Loucy (cell line): Measurements from ENCODE around the gene ZNF268.

Experiments
- H2AFZ ChIP-seq: fragments of 200-600 bp; sonication (generic); 2 replicates; pipeline ENCODE4 v1.6.0; 2016; ENCODE audit warnings: antibody characterized with exemption, mild to moderate bottlenecking, low read length, moderate library complexity
- H3F3A ChIP-seq: fragments of 200-600 bp; 2 replicates; pipeline ENCODE4 v1.6.0; 2016; ENCODE audit warnings: antibody characterized with exemption, low read depth, mild to moderate bottlenecking
- H3K27me3 ChIP-seq: fragments of 200-600 bp; sonication (generic); 2 replicates; pipeline ENCODE4 v1.6.1; 2014; ENCODE audit warnings: low read length, mild to moderate bottlenecking; ENCODE audit not compliant: insufficient read depth, poor library complexity, severe bottlenecking
- H3K36me3 ChIP-seq: fragments of 200-600 bp; sonication (generic); 2 replicates; pipeline ENCODE4 v1.6.1; 2016; ENCODE audit warnings: low read length; ENCODE audit not compliant: insufficient read depth
- H3K4me1 ChIP-seq: fragments of 200-600 bp; sonication (generic); 2 replicates; pipeline ENCODE4 v1.5.1; 2014; ENCODE audit warnings: low read length, mild to moderate bottlenecking; ENCODE audit not compliant: insufficient read depth, poor library complexity, severe bottlenecking
- H3K4me2 ChIP-seq: fragments of 200-600 bp; sonication (generic); 2 replicates; pipeline ENCODE4 v1.6.0; 2014; ENCODE audit warnings: antibody characterized with exemption, low read length, low read depth, mild to moderate bottlenecking; ENCODE audit not compliant: poor library complexity, severe bottlenecking
- H3K4me3 ChIP-seq: fragments of 200-600 bp; sonication (generic); 2 replicates; pipeline ENCODE4 v1.5.1; 2014; ENCODE audit warnings: low read length, mild to moderate bottlenecking, mixed read lengths; ENCODE audit not compliant: poor library complexity, severe bottlenecking
- H3K79me2 ChIP-seq: fragments of 200-600 bp; sonication (generic); 2 replicates; pipeline ENCODE4 v1.6.1; 2014; ENCODE audit warnings: low read length; ENCODE audit not compliant: insufficient read depth
- H3K9ac ChIP-seq: fragments of 200-600 bp; sonication (generic); 2 replicates; pipeline ENCODE4 v1.6.0; 2014; ENCODE audit warnings: mild to moderate bottlenecking, low read depth, low read length, moderate library complexity; ENCODE audit not compliant: poor library complexity, severe bottlenecking
- H3K9me2 ChIP-seq: fragments of 200-600 bp; sonication (generic); replicated peaks from 2 replicates; pipeline ENCODE4 v1.6.1; 2016; ENCODE audit warnings: low read depth, low read length, mixed read lengths
- H3K9me3 ChIP-seq: fragments of 200-600 bp; sonication (generic); 2 replicates; pipeline ENCODE4 v1.6.1; 2014; ENCODE audit warnings: mild to moderate bottlenecking, antibody characterized with exemption, low read length, low read depth; ENCODE audit not compliant: insufficient read depth
- H4K20me1 ChIP-seq: fragments of 200-600 bp; sonication (generic); 2 replicates; pipeline ENCODE4 v1.6.0; 2014; ENCODE audit warnings: antibody characterized with exemption, low read length, mild to moderate bottlenecking; ENCODE audit not compliant: insufficient read depth, poor library complexity, severe bottlenecking
- CTCF ChIP-seq: fragments of 200-600 bp; sonication (generic); conservative IDR thresholded peaks from 2 replicates; pipeline ENCODE4 v1.5.1; 2014; ENCODE audit warnings: mild to moderate bottlenecking, antibody characterized with exemption, low read length
- EZH2phosphoT487 ChIP-seq: fragments of 200-600 bp; IDR thresholded peaks from 2 replicates; pipeline ENCODE4 v1.6.1; 2018; ENCODE audit warnings: antibody characterized with exemption, mild to moderate bottlenecking, moderate library complexity, borderline replicate concordance

The ZNF268 gene

GRCh38 chr12:133215724-133216123 is 34.4 kb downstream of the ZNF268 start:
- H3K4me1 ChIP-seq, result no peaks in the 10 kb centered on the region
- H3K27me3 ChIP-seq, result no peaks in the 10 kb centered on the region
- peaks cover 62% of the 10 kb centered on the region for H3K9me3 ChIP-seq
- no peaks in the 10 kb centered on the region for H3F3A ChIP-seq
- no peak overlapping the region for H3K9ac ChIP-seq
- no peak overlapping the region for H2AFZ ChIP-seq
- no peak overlapping the region for H3K4me2 ChIP-seq
- no peaks in the 10 kb centered on the region for H4K20me1 ChIP-seq
- H3K4me3 ChIP-seq, result no peak overlapping the region
- no peaks in the 10 kb centered on the region for H3K9me2 ChIP-seq
- H3K36me3 ChIP-seq, result no peaks in the 10 kb centered on the region
- no peak for TF ChIP-seq CTCF
- no peak for TF ChIP-seq EZH2phosphoT487
- no peaks in the 10 kb centered on the region for H3K79me2 ChIP-seq

GRCh38 chr12:133217219-133217618 is 35.9 kb downstream of the ZNF268 start:
- Histone ChIP-seq H3K9me3 (peaks cover 62% of the 10 kb centered on the region), H4K20me1 (no peaks in the 10 kb centered on the region), H3K4me2 (no peak overlapping the region), H3K9me2 (no peaks in the 10 kb centered on the region), H3K79me2 (no peaks in the 10 kb centered on the region), H3K9ac (no peak overlapping the region), H2AFZ (no peak overlapping the region), H3F3A (no peaks in the 10 kb centered on the region), H3K27me3 (no peaks in the 10 kb centered on the region), H3K36me3 (no peaks in the 10 kb centered on the region), H3K4me3 (no peak overlapping the region), H3K4me1 (no peaks in the 10 kb centered on the region)
- no peak for TF ChIP-seq CTCF
- no peak for TF ChIP-seq EZH2phosphoT487

GRCh38 chr12:133220521-133220920 is 39.2 kb downstream of the ZNF268 start:
- H3K36me3 ChIP-seq, result no peaks in the 10 kb centered on the region
- no peak for TF ChIP-seq EZH2phosphoT487
- no peaks in the 10 kb centered on the region for H3K79me2 ChIP-seq
- no peaks in the 10 kb centered on the region for H4K20me1 ChIP-seq
- H3K4me3 ChIP-seq, result no peak overlapping the region
- no peaks in the 10 kb centered on the region for H3F3A ChIP-seq
- no peaks in the 10 kb centered on the region for H3K4me1 ChIP-seq
- H2AFZ ChIP-seq, result no peak overlapping the region
- H3K9me2 ChIP-seq, result no peaks in the 10 kb centered on the region
- peaks cover 51% of the 10 kb centered on the region; the same call in 1 of the 2 replicates for H3K9me3 ChIP-seq
- H3K9ac ChIP-seq, result no peak overlapping the region
- H3K27me3 ChIP-seq, result no peaks in the 10 kb centered on the region
- H3K4me2 ChIP-seq, result no peak overlapping the region

GRCh38 chr12:133221241-133221640 is 39.9 kb downstream of the ZNF268 start:
- TF ChIP-seq CTCF, result no peak
- Histone ChIP-seq H3F3A (no peaks in the 10 kb centered on the region), H3K9ac (no peak overlapping the region), H3K4me1 (no peaks in the 10 kb centered on the region), H3K27me3 (no peaks in the 10 kb centered on the region), H3K4me3 (no peak overlapping the region), H3K79me2 (no peaks in the 10 kb centered on the region), H3K36me3 (no peaks in the 10 kb centered on the region), H4K20me1 (no peaks in the 10 kb centered on the region), H3K4me2 (no peak overlapping the region), H3K9me3 (peaks cover 48% of the 10 kb centered on the region; the same call in 1 of the 2 replicates), H3K9me2 (no peaks in the 10 kb centered on the region), H2AFZ (no peak overlapping the region)
